Gastrocnemius medialis (tissue), 4 donors: ENCODE results near the gene KRTAP22-1.

Experiments used
- POLR2A ChIP-seq, 2 donors: fragments of 450-650 bp; IDR thresholded peaks; one replicate each; pipeline ENCODE4 v1.6.1; 2017; ENCODE audit warnings: antibody characterized with exemption in 2 of 2, mild to moderate bottlenecking in 2 of 2, moderate library complexity in 2 of 2
- TF ChIP-seq, protein P1 (sequence below), 5 experiments: fragments of 450-650 bp in 3 of 5; fragments of 200-600 bp in 2 of 5; sonication (generic) in 2 of 5; IDR thresholded peaks in 4 of 5; conservative IDR thresholded peaks in 1 of 5; 1 replicate in 4 of 5; 2 replicates in 1 of 5; pipeline ENCODE4 v1.5.1; 2016 to 2019; ENCODE audit warnings: antibody characterized with exemption in 5 of 5, mild to moderate bottlenecking in 3 of 5, moderate library complexity in 3 of 5

DNA sequence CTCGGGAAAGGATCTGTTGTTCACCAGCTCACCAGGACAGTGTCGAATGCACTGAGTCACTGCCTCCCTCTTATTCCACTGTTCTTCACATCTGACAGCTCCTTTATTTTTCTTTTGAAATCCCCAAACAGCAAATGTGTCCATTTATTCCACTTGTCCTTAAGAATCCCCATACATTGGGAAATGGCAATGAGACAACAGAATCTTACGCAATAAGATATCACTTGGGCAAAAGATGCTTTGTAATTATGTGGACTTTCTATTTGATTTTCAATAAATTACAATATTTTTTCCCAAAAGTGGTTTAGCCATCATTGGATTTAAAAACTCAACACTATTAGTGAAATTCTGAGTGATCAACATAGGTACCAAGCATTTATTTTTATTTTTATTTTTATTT is 37.8 kb downstream of the KRTAP22-1 start:
- TF ChIP-seq, protein P1, sequence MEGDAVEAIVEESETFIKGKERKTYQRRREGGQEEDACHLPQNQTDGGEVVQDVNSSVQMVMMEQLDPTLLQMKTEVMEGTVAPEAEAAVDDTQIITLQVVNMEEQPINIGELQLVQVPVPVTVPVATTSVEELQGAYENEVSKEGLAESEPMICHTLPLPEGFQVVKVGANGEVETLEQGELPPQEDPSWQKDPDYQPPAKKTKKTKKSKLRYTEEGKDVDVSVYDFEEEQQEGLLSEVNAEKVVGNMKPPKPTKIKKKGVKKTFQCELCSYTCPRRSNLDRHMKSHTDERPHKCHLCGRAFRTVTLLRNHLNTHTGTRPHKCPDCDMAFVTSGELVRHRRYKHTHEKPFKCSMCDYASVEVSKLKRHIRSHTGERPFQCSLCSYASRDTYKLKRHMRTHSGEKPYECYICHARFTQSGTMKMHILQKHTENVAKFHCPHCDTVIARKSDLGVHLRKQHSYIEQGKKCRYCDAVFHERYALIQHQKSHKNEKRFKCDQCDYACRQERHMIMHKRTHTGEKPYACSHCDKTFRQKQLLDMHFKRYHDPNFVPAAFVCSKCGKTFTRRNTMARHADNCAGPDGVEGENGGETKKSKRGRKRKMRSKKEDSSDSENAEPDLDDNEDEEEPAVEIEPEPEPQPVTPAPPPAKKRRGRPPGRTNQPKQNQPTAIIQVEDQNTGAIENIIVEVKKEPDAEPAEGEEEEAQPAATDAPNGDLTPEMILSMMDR (IDR thresholded peaks at IDR 0.05 in 4 of 5, conservative IDR thresholded peaks at IDR 0.05 in 1 of 5), result no peak
- no peak for TF ChIP-seq POLR2A (IDR thresholded peaks at IDR 0.05)
